LNCAP (cell line): ENCODE measurements around the gene HEY2.

Experiments
- TF ChIP-seq, protein P1 (sequence below): fragments of 450-650 bp; IDR thresholded peaks from 2 replicates; pipeline ENCODE4 v1.5.1; 2017; ENCODE audit warnings: mild to moderate bottlenecking

The HEY2 gene

GRCh38 chr6:125764121-125764671 lies 14.8 kb downstream of the HEY2 start:
- TF ChIP-seq, protein P1, sequence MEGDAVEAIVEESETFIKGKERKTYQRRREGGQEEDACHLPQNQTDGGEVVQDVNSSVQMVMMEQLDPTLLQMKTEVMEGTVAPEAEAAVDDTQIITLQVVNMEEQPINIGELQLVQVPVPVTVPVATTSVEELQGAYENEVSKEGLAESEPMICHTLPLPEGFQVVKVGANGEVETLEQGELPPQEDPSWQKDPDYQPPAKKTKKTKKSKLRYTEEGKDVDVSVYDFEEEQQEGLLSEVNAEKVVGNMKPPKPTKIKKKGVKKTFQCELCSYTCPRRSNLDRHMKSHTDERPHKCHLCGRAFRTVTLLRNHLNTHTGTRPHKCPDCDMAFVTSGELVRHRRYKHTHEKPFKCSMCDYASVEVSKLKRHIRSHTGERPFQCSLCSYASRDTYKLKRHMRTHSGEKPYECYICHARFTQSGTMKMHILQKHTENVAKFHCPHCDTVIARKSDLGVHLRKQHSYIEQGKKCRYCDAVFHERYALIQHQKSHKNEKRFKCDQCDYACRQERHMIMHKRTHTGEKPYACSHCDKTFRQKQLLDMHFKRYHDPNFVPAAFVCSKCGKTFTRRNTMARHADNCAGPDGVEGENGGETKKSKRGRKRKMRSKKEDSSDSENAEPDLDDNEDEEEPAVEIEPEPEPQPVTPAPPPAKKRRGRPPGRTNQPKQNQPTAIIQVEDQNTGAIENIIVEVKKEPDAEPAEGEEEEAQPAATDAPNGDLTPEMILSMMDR: no peak

DNA sequence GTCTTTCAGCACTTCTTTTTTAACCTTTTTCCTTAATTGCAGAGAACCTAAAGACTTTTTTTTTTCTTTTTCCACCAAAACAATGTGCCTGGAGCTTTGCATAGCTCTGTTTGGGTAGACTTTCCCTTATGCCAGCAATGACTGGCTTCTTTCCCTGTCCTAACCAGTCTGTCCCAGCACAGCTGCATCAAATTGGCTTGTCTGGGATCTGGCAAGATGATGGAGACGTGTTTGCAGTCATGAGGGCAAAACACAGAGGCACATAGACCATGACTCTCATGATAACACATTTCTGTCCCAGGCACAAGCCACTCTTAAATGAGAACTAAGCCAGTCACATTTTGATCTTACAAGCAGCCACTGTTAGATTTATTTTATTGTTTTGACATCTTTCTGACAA lies 16.5 kb downstream of the HEY2 start:
- TF ChIP-seq, protein P1: no peak

GRCh38 chr6:125766641-125767040 lies 17.2 kb downstream of the HEY2 start:
- TF ChIP-seq, protein P1: no peak

DNA sequence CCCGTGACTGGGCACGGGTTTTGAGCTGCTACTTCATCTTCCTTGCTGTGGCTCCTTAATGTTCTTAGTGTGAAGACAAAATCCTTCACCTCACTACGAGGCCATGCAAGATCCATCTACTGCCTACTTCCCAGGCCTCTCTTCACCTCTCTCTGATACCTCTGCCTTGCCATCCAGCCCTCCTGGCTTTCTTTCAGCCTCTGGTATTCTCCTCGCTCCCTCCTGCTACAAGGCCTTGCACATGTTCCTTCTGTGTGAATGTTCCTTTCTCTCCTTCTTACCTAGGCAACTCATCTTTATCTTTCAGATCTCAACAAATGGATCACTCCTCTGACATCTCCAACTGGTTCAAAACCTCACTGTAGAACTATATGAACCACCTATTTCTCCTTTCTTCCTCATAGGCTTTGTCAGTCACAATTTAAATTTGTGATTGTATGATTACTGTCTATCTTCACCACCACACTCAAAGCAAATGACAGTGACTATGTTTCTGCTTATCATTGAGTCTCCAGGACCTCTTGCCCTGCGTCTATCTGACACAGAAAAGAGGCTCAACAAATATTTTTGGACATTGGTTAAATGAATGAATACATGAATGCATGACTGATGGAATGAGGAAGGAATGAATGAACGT lies 19.8 kb downstream of the HEY2 start:
- TF ChIP-seq, protein P1: no peak

- TF ChIP-seq, protein P1: no peak
Observed at GRCh38 chr6:125773387-125774341, 24.2 kb downstream of the HEY2 start.

DNA sequence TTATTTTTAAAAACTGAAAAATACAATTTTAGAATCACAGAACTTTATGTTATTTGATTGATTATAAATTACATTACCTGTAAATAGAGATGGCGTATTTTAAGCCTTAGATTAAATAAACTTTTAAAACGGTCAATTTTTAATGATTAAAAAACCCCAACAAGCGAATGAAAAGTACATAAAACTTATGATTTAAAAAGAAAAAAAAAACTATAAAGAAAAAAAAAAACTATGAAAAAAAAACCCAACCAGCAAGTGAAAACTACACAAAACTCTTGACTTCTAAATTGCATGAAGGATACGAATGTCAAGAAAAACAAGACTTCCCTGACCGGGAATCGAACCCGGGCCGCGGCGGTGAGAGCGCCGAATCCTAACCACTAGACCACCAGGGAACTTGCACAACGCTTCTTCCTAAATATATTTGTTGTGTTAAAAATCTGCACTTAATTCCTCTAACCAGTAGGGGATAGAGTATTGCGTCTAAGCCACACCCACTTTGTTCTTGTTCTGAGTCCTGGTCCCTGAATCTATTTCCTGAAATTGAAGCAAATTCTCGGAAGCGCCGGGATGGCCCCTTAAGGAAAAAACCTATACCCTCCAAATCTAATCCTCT lies 30.6 kb downstream of the HEY2 start:
- TF ChIP-seq, protein P1: no peak

- TF ChIP-seq, protein P1: no peak
Observed at GRCh38 chr6:125780540-125781313, 31.3 kb downstream of the HEY2 start.
